SK-N-SH treated with all-trans-retinoic acid at 6 μM for 48 hours (cell line): ENCODE data around the gene HTR1D.

ENCODE experiments used
- ATAC-seq: fragments of 200-7000 bp; cut with Tn5 transposase; 3 replicates; pipeline ENCODE4 v1.9.1; 2020; ENCODE audit warnings: mild to moderate bottlenecking, moderate library complexity
- CSDC2 ChIP-seq: fragments of 250-450 bp; sonication (Bioruptor Pico); IDR thresholded peaks from 2 replicates; pipeline ENCODE4 v1.5.0; 2020; ENCODE audit warnings: mild to moderate bottlenecking, moderate library complexity
- CSRNP3 ChIP-seq: fragments of 250-450 bp; sonication (Bioruptor Pico); IDR thresholded peaks from 2 replicates; pipeline ENCODE4 v1.5.1; 2021; ENCODE audit warnings: mild to moderate bottlenecking, moderate library complexity
- GLIS3 ChIP-seq: fragments of 250-450 bp; sonication (Bioruptor Pico); IDR thresholded peaks from 2 replicates; pipeline ENCODE4 v1.5.0; 2020; ENCODE audit warnings: mild to moderate bottlenecking, moderate library complexity
- ISL1 ChIP-seq: fragments of 250-450 bp; sonication (Bioruptor Pico); IDR thresholded peaks from 2 replicates; pipeline ENCODE4 v2.1.2; 2022; ENCODE audit warnings: mild to moderate bottlenecking, moderate library complexity
- OSR1 ChIP-seq: fragments of 250-450 bp; sonication (Bioruptor Pico); IDR thresholded peaks from 2 replicates; pipeline ENCODE4 v1.8.0; 2022; ENCODE audit warnings: moderate library complexity, mild to moderate bottlenecking, inconsistent platforms
- PATZ1 ChIP-seq: fragments of 250-450 bp; sonication (Bioruptor Pico); IDR thresholded peaks from 2 replicates; pipeline ENCODE4 v1.8.0; 2020; ENCODE audit warnings: mild to moderate bottlenecking, moderate library complexity, borderline replicate concordance
- POU6F1 ChIP-seq: fragments of 250-450 bp; sonication (Bioruptor Pico); IDR thresholded peaks from 2 replicates; pipeline ENCODE4 v1.8.0; 2021; ENCODE audit warnings: low read depth, mild to moderate bottlenecking, moderate library complexity, borderline replicate concordance
- PPARA ChIP-seq: fragments of 250-450 bp; sonication (Bioruptor Pico); IDR thresholded peaks from 2 replicates; pipeline ENCODE4 v1.5.0; 2020; ENCODE audit warnings: mild to moderate bottlenecking, borderline replicate concordance
- RARB ChIP-seq: fragments of 250-450 bp; sonication (Bioruptor Pico); IDR thresholded peaks from 2 replicates; pipeline ENCODE4 v1.8.0; 2021; ENCODE audit warnings: mild to moderate bottlenecking, moderate library complexity
- TCF4 ChIP-seq: fragments of 250-450 bp; sonication (Bioruptor Pico); IDR thresholded peaks from 2 replicates; pipeline ENCODE4 v1.8.0; 2021; ENCODE audit warnings: mild to moderate bottlenecking, moderate library complexity, borderline replicate concordance
- TOX ChIP-seq: fragments of 250-450 bp; sonication (Bioruptor Pico); IDR thresholded peaks from 2 replicates; pipeline ENCODE4 v1.8.0; 2021; ENCODE audit warnings: mild to moderate bottlenecking, moderate library complexity, borderline replicate concordance
- TSHZ2 ChIP-seq: fragments of 250-450 bp; sonication (Bioruptor Pico); IDR thresholded peaks from 2 replicates; pipeline ENCODE4 v1.5.0; 2020; ENCODE audit warnings: mild to moderate bottlenecking, moderate library complexity
- ZC3H10 ChIP-seq: fragments of 250-450 bp; sonication (Bioruptor Pico); IDR thresholded peaks from 2 replicates; pipeline ENCODE4 v1.5.1; 2021; ENCODE audit warnings: mild to moderate bottlenecking, moderate library complexity
- ZFP3 ChIP-seq: fragments of 250-450 bp; sonication (Bioruptor Pico); IDR thresholded peaks from 2 replicates; pipeline ENCODE4 v1.5.0; 2020; ENCODE audit warnings: mild to moderate bottlenecking, moderate library complexity
- ZFP30 ChIP-seq: fragments of 450-650 bp; formaldehyde crosslinking; IDR thresholded peaks from 2 replicates; pipeline ENCODE4 v1.5.0; 2022; ENCODE audit warnings: mild to moderate bottlenecking, moderate library complexity
- ZNF565 ChIP-seq: fragments of 450-650 bp; formaldehyde crosslinking; conservative IDR thresholded peaks from 2 replicates; pipeline ENCODE4 v1.5.0; 2020; ENCODE audit warnings: low read depth, mild to moderate bottlenecking, moderate library complexity
- ZNF8 ChIP-seq: fragments of 450-650 bp; formaldehyde crosslinking; IDR thresholded peaks from 2 replicates; pipeline ENCODE4 v1.5.0; 2020; ENCODE audit warnings: mild to moderate bottlenecking, moderate library complexity

Gene HTR1D

GRCh38 chr1:23254584-23254983, 37.3 kb upstream of the HTR1D start (continued):
- TF ChIP-seq ZC3H10 (CRISPR knock-in tag) = no peak
- TF ChIP-seq OSR1 (CRISPR knock-in tag) = no peak
- TF ChIP-seq ISL1 (CRISPR knock-in tag) = no peak
- TF ChIP-seq ZNF565 (CRISPR knock-in tag) = no peak
- TF ChIP-seq TCF4 = no peak
- no peak for TF ChIP-seq CSDC2 (CRISPR knock-in tag)
- no peak for TF ChIP-seq ZFP30 (CRISPR knock-in tag)

- TF ChIP-seq ZFP3 = peak; percentile 90
- TF ChIP-seq ZNF8 (CRISPR knock-in tag) = no peak
Measured at GRCh38 chr1:23251812-23252211, 34.5 kb upstream of the HTR1D start.

GRCh38 chr1:23249787-23250454, 32.6 kb upstream of the HTR1D start:
- no peak for TF ChIP-seq TOX (CRISPR knock-in tag)
- TF ChIP-seq ISL1 (CRISPR knock-in tag) = 0 out of 2 replicates have a peak, but pooled peaks have one; percentile 27
- ATAC-seq = no peak; the same call in 1 of the 3 replicates

More at GRCh38 chr1:23251812-23252211, 34.5 kb upstream of the HTR1D start:
- no peak for ATAC-seq

- no peak for TF ChIP-seq CSDC2 (CRISPR knock-in tag)
- no peak for TF ChIP-seq ZNF565 (CRISPR knock-in tag)
- TF ChIP-seq POU6F1 (CRISPR knock-in tag) = no peak
- TF ChIP-seq ZNF8 (CRISPR knock-in tag) = no peak
- TF ChIP-seq GLIS3 (CRISPR knock-in tag) = no peak
- no peak for TF ChIP-seq RARB
- no peak for TF ChIP-seq CSRNP3 (CRISPR knock-in tag)
- TF ChIP-seq TOX (CRISPR knock-in tag) = no peak
- no peak for TF ChIP-seq ZC3H10 (CRISPR knock-in tag)
- no peak for TF ChIP-seq PPARA (CRISPR knock-in tag)
- no peak for TF ChIP-seq TCF4
Measured at GRCh38 chr1:23247276-23247675, 30.0 kb upstream of the HTR1D start.

GRCh38 chr1:23246274-23246673, 29.0 kb upstream of the HTR1D start:
- ATAC-seq = no peak
- TF ChIP-seq TSHZ2 (CRISPR knock-in tag) = no peak
- no peak for TF ChIP-seq PATZ1 (CRISPR knock-in tag)
- no peak for TF ChIP-seq TOX (CRISPR knock-in tag)
- no peak for TF ChIP-seq ZC3H10 (CRISPR knock-in tag)
- TF ChIP-seq ZFP3 = no peak
- TF ChIP-seq ISL1 (CRISPR knock-in tag) = no peak
- TF ChIP-seq PPARA (CRISPR knock-in tag) = no peak

More at GRCh38 chr1:23247276-23247675, 30.0 kb upstream of the HTR1D start:
- ATAC-seq = no peak
